ENCODE data around the gene RELN.
A peak's percentile ranks its signal among the peaks of the same experiment; 100 is the strongest.

The RELN gene

GRCh38 chr7:103446049-103446520 lies 543.4 kb downstream of the RELN start, which contains the start of gene SLC26A5:
TSS of gene SLC26A5 (minus strand) at chr7:103446207. CDS start at chr7:103421514, 24,693 bp downstream.
- TF ChIP-seq CTCF (IDR thresholded peaks at IDR 0.05; ENCODE audit: low read depth, low read length), result no peak
- peak within 1 kb of the TSS; percentile 13 for H3K4me3 ChIP-seq (ENCODE audit: low read depth, low read length)

GRCh38 chr7:103445228-103446048 lies 544.0 kb downstream of the RELN start:
- no peak for TF ChIP-seq CTCF (IDR thresholded peaks at IDR 0.05; ENCODE audit: low read depth, low read length)
- peak overlapping the region; percentile 13 for H3K4me3 ChIP-seq (ENCODE audit: low read depth, low read length)

DNA sequence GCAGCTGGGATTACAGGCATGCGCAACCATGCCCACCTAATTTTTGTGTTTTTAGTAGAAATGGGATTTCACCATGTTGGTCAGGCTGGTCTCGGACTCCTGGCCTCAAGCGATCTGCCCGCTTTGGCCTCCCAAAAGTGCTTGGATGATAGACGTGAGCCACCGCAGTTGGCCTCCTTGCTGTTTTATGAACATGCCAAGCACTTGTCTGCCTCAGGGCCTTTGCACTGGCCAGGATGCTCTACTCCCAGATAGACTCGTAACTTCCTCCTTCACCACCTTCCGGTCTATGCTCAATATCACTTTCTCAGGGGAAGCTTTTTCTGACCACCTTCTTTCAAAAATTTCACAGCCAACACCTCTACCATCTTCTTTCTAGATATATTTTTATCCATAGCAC lies 549.8 kb downstream of the RELN start:
- no peak for TF ChIP-seq CTCF (IDR thresholded peaks at IDR 0.05; ENCODE audit: low read depth, low read length)
- no peak overlapping the region for H3K4me3 ChIP-seq (ENCODE audit: low read depth, low read length)

- TF ChIP-seq CTCF (IDR thresholded peaks at IDR 0.05; ENCODE audit: low read depth, low read length), result no peak
- no peak overlapping the region for H3K4me3 ChIP-seq (ENCODE audit: low read depth, low read length)
These were observed 551.8 kb downstream of the RELN start for GRCh38 chr7:103437623-103438022.

DNA sequence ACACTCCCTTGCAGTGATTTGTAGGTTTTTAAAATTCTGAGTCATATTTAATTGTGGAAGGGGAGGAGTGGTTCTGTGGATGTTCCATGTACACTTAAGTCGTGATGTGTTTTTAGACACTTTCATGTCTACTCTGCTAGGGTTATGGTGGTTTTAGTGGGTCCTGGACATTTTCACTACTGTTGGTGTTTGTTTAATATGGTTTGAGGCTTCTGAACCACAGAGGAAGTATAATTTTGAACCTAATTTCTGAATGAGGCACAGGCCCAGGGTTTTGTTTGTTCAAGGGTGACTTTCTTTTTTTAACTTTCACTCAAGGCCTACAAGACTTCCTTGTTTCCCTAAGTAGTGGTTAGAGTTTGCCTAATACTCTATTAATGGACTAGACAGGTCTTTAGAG lies 556.7 kb downstream of the RELN start:
- no peak for TF ChIP-seq CTCF (IDR thresholded peaks at IDR 0.05; ENCODE audit: low read depth, low read length)
- H3K4me3 ChIP-seq (ENCODE audit: low read depth, low read length), result no peak overlapping the region

DNA sequence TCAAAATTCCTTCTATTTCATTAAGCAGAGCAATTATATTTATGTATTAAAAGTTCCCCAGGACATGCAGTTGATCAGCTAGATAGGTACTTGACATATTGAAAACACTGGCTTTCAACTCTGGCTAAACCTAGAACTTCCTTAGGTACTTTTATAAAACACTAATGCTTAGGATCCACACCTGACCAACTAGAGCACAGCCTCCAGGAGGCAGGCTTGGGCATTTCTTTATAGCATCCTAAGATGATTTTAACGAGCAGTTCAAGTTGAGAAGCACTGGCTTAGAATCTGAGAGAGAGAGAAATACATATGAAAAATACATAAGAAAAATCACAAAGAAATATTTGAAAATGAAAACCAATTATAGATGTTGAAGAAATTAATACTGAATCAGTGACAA lies 564.3 kb downstream of the RELN start:
- TF ChIP-seq CTCF (IDR thresholded peaks at IDR 0.05; ENCODE audit: low read depth, low read length), result no peak
- H3K4me3 ChIP-seq (ENCODE audit: low read depth, low read length), result no peak overlapping the region

DNA sequence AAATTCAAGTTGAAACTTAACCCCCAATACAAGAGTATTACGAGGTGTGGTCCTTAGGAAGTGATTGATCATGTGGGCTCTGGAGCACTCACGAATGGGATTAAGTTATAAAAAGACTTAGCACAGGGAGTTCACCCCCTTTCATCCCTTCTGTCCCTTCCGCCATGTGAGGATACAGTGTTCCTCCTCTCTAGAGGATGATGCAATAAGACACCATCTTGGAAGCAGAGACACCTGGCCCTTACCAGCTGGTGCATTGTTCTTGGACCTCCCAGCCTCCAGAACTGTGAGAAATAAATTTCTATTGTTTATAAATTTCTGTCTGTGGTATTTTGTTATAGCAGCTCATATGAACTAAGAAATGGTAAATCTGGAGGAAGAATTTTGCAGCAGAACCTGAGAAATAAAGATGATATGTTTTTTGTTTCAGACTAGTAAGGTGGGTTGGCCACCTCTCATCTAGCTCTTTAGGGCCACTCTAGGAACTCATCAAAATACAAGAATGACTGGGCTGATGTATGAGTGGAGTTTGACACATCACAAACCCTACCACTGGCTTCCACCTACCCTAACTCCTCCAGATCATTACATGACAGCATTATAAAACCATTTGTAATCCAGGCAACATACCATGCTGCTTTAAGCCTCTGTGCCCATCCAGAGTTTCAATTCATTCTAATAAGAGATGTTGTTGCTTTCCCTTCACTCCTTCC lies 565.8 kb downstream of the RELN start:
- TF ChIP-seq CTCF (IDR thresholded peaks at IDR 0.05; ENCODE audit: low read depth, low read length), result no peak
- no peak overlapping the region for H3K4me3 ChIP-seq (ENCODE audit: low read depth, low read length)
